ENCODE measurements around the gene INO80D.

DNA sequence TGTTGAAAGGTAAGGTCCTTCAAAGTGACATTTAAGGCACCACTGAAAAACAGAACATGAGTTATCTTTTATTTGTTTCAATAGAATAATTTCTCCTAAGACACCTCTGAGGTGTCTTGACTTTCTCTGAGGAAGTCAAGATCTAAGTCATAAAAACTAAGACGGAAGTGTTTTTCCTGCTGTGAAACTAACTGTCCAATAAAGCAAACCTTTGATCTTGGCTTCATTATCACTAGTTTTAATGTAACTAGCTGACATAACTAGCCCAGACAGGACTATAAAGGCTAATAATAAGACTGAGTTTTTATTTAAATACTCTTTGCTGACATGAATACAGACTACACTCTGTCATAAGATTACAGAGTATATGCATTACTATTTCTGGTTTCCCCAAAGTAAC is 36.6 kb downstream of the INO80D start:
- TF ChIP-seq POLR2A (IDR thresholded peaks at IDR 0.05) (no peak), POLR2AphosphoS5 (IDR thresholded peaks at IDR 0.05) (no peak), CTCF (IDR thresholded peaks at IDR 0.05) (no peak)
